Activated CD4-positive, CD25-positive, alpha-beta regulatory T cell treated with anti-CD3 and anti-CD28 coated beads, Interleukin-2, amount 50 U/mL, for 72 hours (primary cell): ENCODE measurements around the gene OGFR.

Experiments used
- DNase-seq: peaks from one replicate; pipeline ENCODE4 v3.0.0; 2021

The OGFR gene

DNA sequence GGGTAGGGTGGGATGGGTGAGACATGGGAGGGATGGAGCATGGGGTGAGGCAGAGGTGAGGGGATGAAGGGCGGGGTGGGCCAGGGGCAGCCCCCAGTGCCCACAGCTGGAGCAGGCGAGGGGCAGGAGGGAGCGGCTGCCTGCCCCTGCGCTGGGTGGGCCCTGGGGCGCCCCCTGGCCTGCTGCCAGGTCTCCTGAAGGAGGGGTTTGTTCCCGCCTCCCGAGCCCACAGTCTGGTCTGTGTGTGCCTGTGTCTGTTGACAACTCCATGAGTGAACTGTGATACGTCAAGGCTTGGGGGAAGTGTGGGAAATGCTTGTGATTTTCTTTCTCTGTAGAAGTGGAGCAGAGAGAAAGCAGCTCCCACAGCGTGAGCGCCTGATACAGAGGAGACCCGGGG lies 19.2 kb upstream of the OGFR start:
- no peak for DNase-seq

DNA sequence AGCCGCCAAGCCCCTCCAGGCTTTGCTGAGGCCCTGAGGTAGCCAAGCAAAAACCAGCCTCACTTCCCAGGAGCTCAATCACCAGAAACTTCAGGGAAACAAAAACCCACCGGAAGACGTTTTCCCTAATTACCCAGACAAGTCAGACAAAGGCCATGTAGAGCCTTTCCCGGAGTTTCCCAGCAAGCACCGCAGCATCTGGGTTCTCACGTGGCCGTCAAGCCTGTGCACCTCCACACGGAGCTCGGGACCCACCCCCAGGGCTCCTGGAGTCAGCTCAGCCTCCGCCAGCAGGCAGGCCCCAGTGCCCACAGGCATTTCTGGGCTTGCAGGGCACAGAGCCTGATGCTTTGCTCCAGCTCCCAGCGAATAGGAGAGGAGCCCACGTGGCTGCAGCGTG lies 18.5 kb upstream of the OGFR start:
- no peak for DNase-seq

DNA sequence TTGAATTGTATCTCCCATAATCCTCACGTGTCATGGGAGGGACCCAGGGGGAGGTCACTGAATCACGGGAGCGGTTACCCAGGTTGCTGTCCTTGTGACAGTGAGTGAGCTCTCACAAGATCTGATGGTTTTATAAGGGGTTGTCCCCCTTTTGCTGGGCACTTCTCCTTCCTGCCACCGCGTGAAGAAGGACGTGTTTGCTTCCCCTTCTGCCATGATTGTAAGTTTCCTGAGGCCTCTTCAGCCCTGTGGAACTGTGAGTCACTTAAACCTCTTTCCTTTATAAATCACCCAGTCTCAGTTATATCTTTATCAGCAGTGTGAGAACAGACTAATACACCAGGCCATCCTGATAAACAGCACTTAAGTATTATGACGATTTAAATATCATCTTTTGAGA lies 17.3 kb upstream of the OGFR start:
- no peak for DNase-seq

DNA sequence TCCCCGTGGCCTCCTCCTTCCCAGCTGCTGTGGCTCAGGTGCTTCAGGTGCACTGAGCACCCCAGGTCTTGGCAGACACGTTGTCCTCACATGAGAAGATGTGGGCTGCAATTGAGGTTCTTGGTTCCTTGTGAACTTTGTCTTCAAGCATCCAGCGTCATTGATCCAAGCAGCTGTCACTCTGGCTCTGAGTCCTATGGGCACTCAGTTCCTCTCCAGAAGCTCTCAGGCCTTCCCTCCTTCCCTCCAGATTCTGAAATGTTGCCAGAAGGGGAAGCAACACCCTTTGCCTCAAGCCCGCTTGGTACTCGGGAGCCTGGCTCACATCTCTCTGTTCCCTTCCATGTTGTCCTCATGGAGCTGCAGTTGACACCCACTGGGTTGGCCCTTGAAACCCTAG lies 16.8 kb upstream of the OGFR start:
- DNase-seq = no peak

DNA sequence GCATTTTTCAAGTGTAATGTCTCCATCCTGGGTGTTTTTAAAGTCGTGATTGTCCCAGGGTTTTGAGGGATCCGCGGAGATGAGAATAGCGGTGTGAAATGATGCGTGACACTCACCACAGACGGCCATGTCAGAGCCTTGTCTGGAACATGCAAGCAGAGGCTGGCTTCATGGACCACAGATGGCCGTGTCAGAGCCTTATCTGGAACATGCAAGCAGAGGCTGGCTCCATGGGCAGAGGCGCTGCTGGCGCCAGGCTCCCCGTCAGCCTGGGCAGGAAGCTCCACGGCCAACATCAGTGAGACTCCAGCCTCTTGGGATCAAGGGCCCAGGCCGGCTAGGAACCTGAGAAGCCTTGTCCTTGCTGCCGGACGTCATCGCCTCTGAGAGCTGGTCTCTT lies 16.0 kb upstream of the OGFR start:
- no peak for DNase-seq

DNA sequence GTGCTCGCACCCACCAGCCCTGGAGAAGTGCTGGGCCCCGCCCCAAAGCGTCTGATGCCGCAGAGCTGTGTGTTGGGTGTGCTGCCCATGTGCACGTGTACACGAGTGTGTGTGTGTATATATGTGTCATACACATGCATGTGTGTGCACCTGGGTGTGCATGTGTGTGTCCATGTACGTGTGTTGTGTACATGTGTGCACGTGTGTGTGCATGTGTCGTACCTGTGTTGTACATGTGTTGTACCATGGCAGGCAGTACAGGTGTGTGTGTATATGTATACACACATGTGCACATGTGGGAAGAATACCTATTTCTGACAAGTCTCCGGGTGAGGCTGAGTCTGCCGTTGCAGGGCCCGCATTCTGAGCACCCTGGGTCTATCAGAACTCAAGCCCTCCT lies 14.6 kb upstream of the OGFR start:
- DNase-seq = no peak

DNA sequence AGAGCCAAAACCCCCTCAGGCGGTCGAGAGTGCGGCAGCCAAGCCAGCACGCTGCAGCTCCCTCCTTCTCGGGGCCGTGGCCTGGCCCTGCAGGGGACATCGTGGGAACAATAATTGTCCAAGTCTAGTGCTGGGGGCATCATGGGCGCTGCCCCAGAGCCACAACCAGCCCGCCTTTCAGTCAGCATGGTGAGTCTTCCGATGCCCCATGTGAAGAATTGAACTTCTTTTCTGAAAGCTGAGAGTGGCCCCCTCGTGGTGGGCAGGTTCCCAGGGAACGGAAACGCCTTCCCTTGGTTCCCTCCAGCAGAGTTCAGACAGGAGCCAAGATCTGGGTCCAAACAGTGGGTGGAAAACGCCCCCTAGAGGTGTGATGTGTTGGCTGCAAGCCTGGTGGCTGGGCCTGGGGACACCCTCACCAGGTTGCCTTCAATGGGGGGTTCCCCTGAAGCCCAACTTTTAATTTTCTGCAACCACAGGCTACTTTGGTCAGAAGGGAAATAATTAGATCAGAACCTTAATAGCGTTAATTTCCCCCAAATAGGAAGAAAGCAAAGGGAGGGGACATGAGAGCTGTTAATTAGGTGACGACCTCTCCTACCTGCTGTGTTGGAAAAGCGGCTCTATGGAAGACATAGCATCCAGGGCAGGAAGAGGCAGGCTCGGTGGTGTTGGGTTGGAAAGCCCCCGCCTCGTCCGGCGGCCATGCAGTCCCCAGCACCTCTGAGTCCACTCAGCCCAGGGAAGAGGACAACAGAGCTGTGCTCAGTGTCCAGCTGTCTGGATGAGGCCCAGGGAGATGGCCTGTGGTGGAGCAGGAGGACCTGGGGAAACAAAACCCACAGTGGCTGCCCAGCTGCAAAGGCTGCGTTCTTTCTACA lies 13.1 kb upstream of the OGFR start:
- DNase-seq = peak; percentile 74

DNA sequence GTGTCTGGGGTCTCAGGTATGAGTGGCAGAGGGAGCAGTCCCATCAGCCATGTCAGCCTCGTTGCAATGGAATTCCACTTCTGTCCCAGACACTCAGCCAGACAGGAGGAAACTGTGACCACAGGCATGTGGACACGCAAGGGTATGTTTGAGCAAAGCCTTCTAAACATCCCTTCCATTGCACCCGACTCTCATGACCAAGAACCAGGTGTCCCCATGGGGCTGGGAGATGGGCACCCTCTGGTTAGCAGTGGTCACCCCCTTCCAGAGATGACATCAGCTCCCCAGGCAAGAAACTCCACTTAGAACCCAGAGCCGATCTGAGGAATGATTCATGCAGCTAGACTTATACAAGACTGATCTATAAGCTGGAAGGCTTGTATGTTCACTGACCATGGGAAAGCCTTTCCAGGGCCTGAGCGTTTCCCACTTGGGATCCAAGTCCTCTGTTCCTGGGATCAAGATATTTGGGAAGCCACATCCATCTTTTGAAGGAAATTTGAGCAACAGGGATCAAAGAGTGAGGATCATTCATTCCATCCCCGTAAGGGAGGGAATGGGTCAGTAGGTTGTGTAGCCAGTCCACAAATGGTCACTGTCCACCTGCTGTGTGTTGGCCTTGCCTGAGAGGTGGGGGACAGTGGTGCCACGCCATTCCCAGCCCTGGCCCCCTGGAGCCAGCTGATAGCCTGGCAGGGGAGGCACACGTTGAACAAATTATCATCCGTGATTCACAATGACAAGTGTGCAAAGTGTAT lies 12.3 kb upstream of the OGFR start:
- DNase-seq = no peak

DNA sequence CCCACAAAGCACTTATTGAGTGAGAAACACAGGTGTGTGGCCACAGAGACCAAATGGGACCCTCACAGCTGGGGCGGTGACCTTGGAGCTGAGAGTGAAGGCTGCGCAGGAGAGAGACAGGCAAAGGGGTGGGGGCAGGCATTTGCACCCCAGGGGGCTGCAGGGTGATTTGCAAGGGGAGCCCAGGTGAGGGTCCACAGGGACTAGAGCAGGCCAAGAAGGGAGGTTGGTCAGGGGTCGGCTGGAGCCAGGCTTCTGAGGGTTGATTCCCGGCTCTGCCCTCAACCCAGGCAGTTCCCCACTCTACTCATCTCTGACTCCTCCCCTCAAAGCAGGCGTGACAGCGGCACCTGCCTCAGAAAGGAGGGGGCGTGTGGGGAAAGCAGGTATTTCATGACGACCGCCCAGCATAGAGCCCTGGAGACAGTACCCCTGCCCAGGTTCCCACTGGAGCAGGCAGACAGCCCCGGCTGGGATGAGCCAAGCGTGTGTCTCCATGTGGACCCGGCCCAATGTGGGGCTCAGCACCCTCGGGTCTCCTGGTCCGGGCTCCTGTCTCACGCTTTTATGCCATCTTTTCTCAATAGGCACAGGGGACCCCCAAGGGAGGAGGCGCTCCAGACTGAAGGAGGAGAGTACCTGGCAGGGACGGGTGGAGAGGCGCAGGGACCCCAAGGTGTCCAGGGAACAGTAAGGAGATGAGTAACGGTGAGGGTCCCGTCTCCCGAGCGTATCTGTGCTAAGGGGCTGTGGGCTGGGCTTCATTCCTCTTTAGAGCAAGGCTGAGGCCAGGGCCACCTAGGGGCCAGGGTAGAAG lies 11.5 kb upstream of the OGFR start:
- no peak for DNase-seq

DNA sequence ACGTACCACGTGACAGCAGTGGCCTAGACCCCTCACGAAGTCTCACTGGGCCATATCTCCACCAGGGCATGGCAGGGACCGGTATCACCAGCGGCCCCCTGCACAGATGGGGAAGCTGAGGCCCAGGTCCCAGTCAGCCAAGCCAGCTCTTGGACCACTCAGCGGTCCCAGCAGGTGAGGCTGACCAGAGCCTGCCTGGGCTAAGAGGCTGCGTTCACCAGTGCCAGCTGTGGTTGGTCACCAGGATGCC lies 11.0 kb upstream of the OGFR start:
- no peak for DNase-seq

DNA sequence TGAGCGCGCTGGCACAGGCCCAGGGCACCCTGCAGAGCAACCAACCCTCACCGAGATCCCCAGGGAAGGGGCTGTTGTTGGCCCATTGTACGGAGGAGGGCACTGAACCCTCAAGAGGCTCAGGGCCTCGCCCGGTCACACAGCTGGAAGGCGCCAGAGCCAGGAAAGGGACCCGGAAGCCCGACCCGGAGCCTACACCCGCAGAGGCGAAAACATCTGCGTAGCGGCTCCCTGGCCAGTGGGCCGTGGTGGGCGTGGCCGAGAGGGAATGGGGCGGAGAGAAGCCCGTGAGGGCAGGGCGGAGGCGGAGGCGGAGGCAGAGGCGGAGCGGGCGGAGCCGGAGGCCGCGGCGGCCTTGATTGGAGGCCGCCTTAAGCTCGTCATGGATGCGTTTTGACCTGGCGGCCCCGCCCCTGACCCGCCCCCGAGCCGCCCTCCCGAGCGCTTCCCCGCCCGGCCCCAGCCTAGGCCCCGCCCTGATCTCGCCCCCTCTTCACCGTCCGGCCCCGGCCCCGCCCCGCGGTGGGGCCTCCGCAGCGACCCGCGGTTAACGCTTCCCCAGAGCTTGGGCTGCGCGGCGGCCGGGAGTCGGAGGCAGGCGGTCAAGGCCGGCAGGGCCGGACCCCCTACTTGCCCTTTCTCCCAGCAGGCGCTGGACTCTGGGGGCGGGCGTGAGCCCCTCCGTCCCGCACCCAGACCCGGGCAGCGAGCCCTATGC lies 10.5 kb upstream of the OGFR start:
- peak; percentile 98 for DNase-seq

DNA sequence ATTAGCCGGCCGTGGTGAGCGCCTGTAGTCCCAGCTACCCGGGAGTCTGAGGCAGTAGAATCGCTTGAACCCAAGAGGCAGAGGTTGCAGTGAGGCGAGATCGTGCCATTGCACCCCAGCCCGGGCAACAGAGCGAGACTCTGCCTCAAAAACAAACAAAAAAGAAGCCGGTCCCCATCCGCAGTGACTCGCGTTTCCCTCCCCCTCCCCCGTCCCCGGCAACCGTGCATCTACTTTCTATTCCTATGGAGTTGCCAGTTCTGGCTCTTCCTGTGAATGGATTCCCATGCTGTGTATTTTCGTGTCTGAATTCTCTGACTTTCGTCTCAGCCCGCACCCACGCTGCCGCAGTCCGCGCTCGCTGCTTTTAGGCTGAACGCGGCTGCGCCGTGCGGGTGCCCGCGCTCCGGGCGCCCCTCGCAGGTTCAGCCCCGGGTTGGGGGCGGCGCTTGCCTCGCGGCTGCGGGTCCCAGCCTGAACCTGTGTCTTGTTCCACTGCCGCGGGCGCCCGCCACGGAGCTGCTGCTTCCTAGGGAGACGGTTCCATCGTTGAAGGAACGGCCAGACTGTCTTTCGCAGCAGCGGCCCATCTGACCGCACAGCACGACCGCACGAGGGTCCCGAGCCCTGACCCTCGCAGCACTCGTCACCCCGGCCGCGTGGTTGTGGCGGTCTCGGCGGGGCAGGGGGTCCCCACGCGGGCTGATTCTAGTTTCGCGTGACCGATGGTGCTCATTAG lies 9.4 kb upstream of the OGFR start:
- peak; percentile 68 for DNase-seq

DNA sequence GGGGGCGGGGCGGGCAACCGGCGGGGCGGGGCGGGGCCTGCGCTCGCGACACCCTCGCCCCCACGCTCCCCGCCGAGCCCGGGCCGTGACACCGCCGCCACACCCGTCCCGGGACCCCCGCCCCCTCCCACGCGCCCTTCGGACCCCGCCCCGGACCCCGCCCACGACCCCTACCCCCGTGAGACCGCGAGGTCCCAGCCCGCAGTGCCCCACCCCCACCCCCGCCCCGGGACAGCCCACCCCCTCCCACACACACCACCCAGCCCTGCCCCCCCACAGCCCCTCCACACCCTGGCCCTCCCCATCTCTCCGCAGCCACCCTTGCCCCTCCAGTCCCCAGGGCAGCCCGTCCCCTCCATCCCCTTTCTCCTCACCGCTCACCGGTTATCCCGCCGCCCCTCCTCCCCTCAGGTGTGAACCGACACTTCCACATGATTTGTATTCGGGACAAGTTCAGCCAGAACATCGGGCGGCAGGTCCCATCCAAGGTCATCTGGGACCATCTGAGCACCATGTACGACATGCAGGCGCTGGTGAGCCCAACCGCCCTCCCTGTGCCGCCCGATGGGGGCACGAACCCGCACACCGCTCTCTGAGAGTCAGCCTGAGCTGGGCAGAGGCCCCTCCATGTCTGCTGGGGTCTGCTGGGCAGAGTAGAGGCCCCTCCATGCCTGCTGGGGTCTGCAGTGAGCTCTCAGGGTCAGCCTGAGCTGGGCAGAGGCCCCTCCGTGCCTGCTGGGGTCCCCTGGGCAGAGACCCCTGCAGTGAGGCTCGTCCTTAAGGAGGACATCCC lies 7.7 kb upstream of the OGFR start:
- DNase-seq = no peak

DNA sequence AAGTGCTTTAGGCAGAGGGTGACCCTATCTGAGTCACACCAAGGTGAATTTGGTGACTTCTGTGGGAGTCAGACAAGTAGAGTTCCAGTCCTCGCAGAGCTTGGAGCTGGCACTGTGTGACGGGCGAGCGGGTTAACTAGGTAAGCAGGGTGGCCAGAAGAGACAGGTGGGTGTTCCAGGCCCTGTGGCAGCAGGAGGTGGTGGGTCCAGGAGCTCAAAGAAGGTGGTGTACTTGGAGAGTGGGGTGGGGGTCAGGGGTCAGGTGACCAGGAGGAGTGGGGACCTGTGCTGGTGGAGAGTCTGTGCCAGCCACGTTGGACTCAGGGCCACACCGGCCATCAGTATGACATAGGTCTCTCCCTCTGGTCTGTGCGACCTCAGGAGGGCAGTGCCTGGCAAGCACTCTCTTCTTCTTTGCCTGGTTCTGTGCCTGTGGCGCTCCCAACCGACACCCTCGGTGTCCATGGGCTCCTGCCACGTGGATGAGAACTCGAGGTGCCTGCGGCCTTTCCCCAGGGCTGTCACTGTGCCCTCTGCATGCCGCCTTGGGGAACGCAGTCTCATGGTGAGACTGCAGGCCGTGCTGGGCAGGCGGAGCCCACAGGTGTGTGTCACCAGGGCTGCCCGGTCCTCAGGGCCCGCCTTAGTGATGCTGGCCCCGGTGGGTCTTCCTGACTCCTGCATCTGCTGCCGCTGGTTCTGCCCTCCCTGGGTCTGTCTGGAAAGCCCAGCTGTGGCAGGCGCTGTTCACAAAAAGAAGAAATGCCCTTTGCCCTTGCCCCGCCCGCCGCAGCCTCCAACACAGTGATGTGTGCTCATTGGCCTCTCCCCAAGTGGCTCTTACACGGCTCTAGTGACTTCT lies 6.7 kb upstream of the OGFR start:
- DNase-seq = no peak

DNA sequence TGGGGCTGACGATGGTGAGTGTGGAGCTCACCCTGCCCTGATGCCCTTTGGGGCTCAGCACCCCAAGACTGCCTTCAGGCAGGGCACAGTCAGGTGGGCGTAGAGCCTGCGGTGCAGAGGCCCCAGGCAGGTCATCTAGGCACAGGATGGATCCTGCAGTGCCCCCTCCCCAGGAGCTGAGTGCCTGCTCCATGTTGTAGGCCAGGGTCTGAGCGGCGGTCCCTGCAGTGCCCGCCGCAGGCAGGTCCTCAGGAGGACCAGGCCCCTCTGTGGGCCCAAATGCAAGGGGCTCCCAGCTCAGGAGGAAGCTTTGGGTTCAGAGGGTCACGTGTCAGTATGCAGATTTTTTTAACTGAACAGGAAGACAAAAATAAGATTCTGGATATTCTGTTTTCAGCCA lies 5.6 kb upstream of the OGFR start:
- DNase-seq = no peak

DNA sequence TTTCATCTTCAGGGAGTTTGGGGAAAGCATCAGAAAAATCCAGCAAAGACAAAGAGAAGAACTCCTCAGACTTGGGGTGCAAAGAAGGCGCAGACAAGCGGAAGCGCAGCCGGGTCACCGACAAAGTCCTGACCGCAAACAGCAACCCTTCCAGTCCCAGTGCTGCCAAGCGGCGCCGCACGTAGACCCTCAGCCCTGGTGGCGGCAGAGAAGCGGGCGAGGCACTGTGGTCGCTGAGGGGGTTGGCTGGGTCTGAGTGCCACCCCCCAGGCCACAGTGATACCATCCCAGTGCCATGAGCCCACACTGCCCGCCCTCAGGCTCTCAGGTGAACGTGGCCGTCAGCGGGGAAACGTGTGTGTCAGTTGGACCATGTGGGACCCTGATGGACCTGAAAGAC lies 5.2 kb upstream of the OGFR start:
- DNase-seq = no peak

DNA sequence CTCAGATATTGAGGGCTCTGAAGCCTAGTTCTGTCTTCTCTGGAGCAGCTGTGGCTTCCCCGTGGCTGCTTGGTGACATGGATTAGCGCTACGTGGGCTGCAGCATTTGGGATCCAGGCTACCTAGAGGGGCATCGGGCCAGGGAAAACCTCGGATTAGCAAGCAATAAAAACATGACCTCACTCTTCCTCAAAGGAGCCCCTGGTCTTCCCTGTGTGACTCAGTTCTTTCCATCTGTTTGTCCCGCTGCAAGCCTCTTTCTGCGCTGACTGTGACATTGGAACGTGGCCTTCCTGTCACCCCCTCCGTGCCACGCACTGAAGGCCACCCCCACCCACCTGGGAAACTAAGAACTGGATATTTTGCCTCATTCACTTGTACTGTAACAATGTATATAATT lies 4.8 kb upstream of the OGFR start:
- DNase-seq = no peak

DNA sequence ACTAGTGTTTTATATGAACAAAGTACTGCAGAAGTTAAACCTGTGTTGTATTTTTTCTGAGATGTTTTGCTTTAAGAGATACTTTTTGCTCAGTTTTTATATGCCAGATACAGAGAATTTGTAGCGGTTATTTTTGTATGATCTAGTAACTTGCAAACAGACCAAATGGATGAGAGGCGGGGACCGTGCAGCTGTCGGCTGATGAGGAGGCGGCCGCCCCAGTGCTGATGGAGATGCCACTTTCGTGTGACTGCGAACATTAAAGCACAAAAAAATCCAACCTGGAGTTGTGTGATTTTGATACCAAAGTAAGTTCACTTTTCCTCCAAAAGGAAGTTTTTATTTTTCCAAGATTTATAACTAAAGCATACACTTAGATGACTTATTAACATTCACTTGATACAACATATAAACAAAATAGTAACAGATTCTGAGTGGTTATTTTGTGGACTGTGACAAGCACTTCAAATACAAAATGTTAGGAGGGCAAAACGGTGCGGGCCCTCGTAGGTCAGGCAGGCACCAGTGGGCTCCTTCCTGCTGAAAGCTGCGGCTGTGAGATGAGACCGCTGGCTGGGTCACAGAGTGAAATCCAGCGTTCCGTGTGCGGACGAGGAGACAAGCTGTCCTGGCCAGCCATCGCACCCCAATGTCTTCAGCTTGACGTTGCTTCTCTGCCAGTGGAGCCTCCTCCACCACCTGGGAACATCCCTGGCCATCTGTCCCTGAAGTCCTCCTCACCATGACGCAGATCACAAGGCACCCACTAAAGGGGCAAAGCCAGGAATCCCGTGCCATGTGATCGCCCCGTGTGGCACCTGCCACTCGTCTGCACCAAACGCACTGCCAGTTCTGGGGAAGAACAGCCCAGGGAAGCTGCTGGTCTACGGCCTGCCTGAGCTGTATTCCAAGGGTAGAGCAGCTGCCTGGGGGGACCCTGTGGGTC lies 4.0 kb upstream of the OGFR start:
- DNase-seq = no peak

DNA sequence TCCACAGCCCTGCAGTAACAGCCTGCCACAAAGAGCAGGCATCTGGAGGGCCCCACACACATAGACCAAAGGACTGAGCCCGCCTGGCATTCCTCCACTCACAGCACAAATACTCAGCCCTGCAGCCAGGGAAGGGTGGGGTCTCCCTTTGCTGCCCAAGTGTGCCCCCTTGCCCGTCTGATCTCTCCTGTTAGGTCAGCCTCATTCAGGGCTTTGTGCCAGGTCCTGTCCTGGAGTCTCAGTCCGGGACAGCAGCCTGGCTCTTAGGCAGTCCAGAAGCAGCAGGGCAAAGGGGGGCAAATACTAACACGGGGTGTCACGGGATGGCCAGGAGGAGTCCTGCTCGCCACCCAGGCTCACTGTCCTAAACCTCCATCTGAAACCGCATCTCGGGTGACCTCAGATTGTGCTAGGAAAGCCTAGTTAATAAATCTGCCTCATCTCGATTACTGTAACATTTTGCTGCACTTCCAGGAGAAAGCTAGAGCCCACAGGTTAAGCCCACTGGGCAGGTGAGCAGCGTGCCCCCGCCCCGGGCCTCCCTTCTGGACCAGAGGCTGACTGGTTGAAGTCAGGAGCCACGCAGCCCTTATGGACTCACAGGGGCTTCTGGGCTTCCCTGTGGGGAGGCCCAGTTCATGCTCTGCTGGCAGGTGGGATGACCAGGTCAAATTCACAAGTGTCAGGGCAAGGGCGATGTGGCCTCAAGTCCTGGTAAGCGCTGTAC lies 3.2 kb upstream of the OGFR start:
- no peak for DNase-seq
